GM20000 (cell line): ENCODE results near the gene MCAM.

ENCODE experiments used
- DNase-seq: peaks from one replicate; pipeline ENCODE4 v3.0.0; 2012; ENCODE audit warnings: low spot score
- TF ChIP-seq, protein P1 (sequence below): IDR thresholded peaks from 2 replicates; pipeline ENCODE4 v1.5.1; 2012; ENCODE audit warnings: mild to moderate bottlenecking, control low read depth; ENCODE audit errors: extremely low read depth, missing control alignments

Gene MCAM

DNA sequence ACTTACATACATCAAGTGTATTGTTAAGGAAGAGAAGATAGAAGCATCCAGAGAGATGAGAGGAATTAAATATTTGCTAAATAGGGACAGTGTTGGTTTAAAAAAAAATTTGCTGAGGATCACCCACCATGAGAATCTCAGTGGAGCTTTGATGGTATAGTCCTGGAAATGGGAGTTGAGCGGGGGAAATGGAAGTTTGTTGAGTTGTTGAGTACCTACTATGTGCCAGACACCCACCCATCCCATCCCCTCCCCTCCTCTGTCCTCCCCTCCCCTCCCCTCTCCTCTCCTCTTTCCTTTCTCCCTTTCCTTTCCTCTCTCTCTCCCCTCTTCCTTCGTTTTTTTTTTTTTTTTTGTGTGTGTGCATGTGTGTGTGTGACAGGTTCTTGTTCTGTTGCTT, 34.3 kb upstream of the MCAM start:
- DNase-seq = no peak
- TF ChIP-seq, protein P1, sequence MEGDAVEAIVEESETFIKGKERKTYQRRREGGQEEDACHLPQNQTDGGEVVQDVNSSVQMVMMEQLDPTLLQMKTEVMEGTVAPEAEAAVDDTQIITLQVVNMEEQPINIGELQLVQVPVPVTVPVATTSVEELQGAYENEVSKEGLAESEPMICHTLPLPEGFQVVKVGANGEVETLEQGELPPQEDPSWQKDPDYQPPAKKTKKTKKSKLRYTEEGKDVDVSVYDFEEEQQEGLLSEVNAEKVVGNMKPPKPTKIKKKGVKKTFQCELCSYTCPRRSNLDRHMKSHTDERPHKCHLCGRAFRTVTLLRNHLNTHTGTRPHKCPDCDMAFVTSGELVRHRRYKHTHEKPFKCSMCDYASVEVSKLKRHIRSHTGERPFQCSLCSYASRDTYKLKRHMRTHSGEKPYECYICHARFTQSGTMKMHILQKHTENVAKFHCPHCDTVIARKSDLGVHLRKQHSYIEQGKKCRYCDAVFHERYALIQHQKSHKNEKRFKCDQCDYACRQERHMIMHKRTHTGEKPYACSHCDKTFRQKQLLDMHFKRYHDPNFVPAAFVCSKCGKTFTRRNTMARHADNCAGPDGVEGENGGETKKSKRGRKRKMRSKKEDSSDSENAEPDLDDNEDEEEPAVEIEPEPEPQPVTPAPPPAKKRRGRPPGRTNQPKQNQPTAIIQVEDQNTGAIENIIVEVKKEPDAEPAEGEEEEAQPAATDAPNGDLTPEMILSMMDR = no peak

DNA sequence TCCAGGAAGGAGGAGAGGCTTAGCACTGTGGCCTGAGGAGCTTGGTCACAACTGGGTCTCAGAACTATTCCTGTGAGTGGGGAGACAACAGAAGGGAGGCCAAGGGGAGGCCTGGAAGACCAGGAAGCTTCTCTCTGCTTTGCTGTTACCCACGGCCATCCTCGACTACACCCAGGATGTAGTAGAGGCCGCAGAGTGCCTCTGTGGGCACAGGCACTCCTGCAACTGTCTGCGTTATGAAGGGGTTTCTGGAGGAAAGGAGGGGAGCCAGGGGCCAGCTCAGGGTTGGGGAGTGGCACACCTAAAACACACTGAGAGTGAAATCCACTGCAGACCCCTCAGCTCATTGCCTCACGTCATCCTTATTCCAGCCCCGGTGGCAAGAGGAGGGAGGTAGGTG, 33.4 kb upstream of the MCAM start:
- no peak for DNase-seq
- TF ChIP-seq, protein P1 = no peak

DNA sequence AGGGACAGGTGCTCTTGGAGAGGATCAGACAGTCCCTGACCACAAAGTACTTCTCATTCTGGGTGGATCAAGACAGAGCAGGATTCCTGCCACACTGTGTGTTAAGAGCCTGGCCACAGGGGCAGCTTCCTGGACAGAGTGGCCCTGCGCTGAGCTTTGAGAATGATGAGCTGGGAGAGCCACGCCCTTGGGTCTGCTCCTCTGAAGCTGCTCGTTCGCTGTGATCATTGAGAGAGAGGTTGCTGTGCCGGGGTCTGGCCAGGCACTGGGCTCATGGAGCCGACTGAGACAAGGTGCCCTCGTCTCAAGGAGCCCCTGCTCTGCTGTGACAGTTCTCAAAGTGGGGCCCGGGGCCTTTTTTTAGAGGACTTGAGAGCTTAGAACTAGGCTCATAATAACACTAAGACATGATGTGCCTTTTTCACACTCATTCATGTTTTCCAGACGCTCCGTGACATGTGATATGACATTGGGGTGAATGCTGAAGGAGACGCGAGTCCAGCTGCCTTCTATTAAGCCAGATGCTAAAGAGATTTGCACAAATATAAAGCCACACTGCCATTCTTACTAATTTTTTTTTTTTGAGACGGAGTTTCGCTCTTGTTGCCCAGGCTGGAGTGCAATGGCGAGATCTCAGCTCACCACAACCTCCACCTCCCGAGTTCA, 31.1 kb upstream of the MCAM start:
- TF ChIP-seq, protein P1 = no peak
- DNase-seq = no peak

DNA sequence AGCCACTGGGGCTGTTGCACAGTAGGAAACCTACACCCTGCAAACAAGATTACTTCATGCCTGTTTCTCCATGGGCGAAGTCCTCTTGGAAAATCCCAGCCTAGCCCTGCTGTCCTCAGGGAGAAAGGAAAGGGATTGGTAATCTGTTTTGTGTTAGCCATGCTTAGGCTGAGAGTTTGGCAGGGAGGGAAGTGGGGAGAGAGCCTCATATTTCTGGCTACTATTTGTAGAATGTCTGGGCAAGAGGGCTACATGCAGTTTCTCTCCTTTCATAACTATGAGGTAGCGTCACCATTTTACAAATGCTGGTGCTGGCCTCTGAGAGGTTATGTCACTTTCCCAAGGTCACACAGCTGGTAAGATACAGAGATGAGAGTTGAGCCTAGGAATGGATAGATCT, 30.3 kb upstream of the MCAM start:
- no peak for DNase-seq
- TF ChIP-seq, protein P1 = no peak

DNA sequence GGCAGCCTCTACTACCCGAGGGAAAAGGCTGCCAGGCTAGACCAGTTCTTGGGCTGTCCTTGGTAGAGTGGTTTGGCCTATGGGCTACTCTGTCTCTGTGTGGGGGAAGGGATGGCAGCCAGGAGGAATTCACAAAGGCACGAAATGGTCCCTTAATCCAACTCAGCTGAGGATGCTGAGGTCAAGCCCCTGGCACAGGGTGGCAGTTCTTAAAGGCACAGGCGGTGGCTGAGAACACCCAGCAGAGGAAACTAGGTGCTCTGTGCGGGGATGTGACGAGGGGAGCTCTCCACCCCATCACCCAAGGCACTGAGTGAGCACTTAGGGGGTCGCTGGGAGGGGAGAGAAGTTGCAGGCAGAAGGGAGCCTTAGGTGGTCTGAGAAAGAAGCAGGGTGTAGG, 29.7 kb upstream of the MCAM start, which contains the start of gene MFRP:
TSS of gene MFRP (minus strand) at position 101 of the 400 bp plus-strand sequence. CDS start 192 bp downstream, outside the sequence.
- TF ChIP-seq, protein P1 = no peak
- no peak for DNase-seq

DNA sequence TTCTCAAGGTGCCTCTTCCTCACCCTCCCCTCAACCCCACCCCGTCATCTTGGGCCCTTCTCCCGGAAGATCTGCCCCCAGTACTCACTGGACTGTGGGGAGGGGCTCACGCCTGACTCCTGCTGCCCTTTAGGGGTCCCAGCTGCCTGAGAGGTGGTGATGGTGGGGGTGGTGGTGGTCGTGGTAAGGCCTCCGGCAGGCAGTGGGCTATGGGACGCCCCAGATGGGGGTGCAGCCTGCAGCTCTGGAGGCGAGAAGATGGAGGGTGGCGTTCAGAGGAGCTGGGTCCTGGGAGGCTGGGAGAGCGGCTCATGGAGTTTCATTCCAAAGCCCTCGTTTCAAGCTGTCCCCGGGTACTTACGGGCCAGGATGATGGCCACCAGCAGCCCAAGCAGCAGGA, 28.8 kb upstream of the MCAM start:
- no peak for DNase-seq
- TF ChIP-seq, protein P1 = no peak

DNA sequence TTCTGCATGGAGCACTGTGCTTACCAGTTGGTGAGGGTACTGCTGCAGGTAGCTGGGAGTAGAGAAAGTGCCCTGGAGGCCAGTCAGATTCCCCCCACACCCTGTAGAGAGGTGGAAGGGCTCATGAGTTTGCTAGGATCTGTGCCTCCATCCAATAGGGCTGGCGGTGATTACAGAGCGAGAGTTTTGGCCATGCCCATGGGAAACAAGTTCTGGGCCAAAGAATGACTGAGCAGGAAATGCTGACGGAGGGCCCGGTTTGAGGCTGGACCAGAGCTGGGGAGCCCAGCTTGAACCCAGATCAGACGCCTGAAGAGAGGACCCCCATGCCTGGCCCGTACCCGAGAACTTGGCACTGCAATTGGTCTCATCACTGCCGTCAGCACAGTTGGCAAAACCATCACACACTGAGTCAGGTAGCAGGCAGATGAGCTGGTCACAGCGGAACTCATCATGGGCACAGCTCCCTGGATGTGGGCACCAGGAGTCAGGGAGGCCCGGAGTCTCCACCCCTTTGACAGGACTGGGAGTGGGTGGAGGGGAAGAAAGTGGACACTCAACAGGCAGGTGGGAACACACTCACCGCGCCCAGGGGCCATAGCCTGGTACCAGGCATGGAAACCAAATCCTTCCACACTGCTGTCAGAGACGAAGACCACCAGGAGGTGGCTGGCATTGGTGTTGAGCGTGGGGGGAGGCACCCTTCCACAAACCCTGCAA, 27.5 kb upstream of the MCAM start:
- TF ChIP-seq, protein P1 = no peak
- DNase-seq = no peak
